ENCODE results near the gene CCDC159. TPM values are rescaled to one million over a fixed set of nuclear protein-coding genes. Genes with fewer than 3 reads are reported as not detected.

CCDC159 gene
- polyA plus RNA-seq, 1 experiment, result 12.1 TPM

DNA sequence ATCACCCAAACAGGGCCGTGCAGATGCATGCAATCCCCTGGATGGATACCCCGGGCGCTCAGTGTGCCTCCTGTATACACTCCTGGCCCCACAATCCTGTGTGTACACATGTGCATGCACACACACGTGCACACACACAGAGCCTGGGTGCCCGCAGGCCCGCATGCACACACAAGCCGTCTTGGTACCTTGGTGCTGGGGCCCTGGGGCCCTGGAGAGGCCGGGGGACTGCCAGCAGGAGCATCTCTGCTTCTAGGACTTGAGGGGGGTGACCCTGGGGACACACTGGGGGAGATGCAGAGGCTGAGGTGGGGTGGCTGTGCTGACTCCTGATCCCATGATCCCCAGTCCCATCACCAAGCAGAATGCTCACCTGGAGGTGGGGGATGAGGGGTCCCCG is 53.3 kb downstream of the CCDC159 start:
- no peak for DNase-seq (ENCODE audit: low read depth, low spot score)
- ChIA-PET POLR2A (no interaction called here), CTCF (no interaction called here)
- Histone ChIP-seq H3K9me3 (ENCODE audit: control insufficient read depth, insufficient read depth, low read length) (no peaks in the 10 kb centered on the region; the same call in 1 of the 2 replicates), H3K27ac (ENCODE audit: low read depth, low read length) (no peak overlapping the region), H3K27me3 (ENCODE audit: control insufficient read depth, insufficient read depth, low read length) (peaks cover 3% of the 10 kb centered on the region), H3K4me3 (ENCODE audit: low read depth, low read length) (no peak overlapping the region)
- TF ChIP-seq, protein P1, sequence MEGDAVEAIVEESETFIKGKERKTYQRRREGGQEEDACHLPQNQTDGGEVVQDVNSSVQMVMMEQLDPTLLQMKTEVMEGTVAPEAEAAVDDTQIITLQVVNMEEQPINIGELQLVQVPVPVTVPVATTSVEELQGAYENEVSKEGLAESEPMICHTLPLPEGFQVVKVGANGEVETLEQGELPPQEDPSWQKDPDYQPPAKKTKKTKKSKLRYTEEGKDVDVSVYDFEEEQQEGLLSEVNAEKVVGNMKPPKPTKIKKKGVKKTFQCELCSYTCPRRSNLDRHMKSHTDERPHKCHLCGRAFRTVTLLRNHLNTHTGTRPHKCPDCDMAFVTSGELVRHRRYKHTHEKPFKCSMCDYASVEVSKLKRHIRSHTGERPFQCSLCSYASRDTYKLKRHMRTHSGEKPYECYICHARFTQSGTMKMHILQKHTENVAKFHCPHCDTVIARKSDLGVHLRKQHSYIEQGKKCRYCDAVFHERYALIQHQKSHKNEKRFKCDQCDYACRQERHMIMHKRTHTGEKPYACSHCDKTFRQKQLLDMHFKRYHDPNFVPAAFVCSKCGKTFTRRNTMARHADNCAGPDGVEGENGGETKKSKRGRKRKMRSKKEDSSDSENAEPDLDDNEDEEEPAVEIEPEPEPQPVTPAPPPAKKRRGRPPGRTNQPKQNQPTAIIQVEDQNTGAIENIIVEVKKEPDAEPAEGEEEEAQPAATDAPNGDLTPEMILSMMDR (IDR thresholded peaks at IDR 0.05; ENCODE audit: low read depth, low read length), result no peak

DNA sequence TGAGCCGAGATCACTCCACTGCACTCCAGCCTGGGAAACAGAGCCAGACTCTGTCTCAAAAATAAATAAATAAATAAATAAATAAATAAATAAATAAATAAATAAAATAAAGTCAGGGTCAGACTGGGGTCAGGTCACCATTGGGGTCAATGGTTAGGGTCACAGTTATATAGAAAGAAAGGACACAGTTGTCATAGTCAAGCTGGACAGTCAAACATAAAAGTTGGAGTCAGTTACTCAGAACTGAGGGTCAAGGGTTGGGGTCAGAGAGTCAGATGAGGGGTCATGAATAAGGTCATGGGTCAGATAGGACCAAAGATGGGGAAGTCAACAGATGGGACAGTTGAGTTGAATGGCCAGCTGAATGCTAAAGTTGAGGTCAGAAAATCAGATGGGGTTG is 54.5 kb downstream of the CCDC159 start:
- no peak for DNase-seq (ENCODE audit: low read depth, low spot score)
- ChIA-PET POLR2A (interaction anchor here (0.9 kb wide), 1 partner anchor 35 kb away, joined by 3 read pairs; the partner anchor contains the start of gene PRKCSH), CTCF (no interaction called here)
- TF ChIP-seq, protein P1 (IDR thresholded peaks at IDR 0.05; ENCODE audit: low read depth, low read length), result no peak
- no peaks in the 10 kb centered on the region; the same call in 1 of the 2 replicates for H3K9me3 ChIP-seq (ENCODE audit: control insufficient read depth, insufficient read depth, low read length)
- peaks cover 3% of the 10 kb centered on the region for H3K27me3 ChIP-seq (ENCODE audit: control insufficient read depth, insufficient read depth, low read length)
- no peak overlapping the region for H3K4me3 ChIP-seq (ENCODE audit: low read depth, low read length)
- no peak overlapping the region for H3K27ac ChIP-seq (ENCODE audit: low read depth, low read length)

DNA sequence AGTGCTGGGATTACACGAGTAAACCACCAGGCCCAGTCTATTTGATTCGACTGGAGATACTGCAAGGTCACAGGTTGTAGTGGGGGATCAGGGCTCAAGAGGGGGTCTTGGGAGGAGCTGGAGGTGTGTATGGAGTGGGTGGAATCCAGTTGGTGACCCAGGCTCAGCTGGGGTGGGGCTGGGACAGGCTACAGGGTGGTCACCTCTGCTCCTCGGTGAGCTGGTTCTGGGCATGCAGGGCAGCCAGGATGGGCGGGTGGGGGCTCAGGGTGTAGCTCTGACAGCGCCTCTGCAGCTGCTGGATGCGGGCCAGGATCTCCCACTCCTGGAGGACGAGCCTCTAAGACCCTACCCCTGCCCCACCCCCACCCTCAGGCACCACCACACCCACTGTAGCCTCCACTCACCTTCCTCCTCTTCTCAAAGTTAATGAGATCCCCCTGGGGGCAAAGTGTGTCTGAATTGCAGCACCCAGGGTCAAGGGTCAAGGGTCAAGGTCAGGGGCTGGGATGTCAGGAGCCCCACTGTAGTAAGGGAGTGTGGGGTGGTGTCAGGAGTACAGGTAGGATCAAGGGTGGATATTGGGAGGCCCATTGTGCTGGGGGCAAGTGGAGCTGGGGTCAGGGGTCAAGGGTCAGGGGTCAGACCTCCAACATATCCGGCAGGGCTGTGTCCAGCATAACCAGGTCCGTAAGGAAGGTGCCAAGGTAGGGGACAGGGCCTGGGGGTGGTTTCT is 55.7 kb downstream of the CCDC159 start:
- peaks cover 2% of the 10 kb centered on the region for H3K27me3 ChIP-seq (ENCODE audit: control insufficient read depth, insufficient read depth, low read length)
- H3K27ac ChIP-seq (ENCODE audit: low read depth, low read length), result no peak overlapping the region
- ChIA-PET CTCF (interaction anchor here (0.6 to 1.2 kb wide), 3 partner anchors 9 to 19 kb away, joined by 4 to 6 read pairs (median 5); no protein-coding TSS in a partner anchor), POLR2A (interaction anchor here (0.9 kb wide), 1 partner anchor 33 kb away, joined by 3 read pairs; the partner anchor contains the start of gene PRKCSH)
- no peak overlapping the region for H3K4me3 ChIP-seq (ENCODE audit: low read depth, low read length)
- TF ChIP-seq, protein P1 (IDR thresholded peaks at IDR 0.05; ENCODE audit: low read depth, low read length), result no peak
- no peaks in the 10 kb centered on the region; the same call in 1 of the 2 replicates for H3K9me3 ChIP-seq (ENCODE audit: control insufficient read depth, insufficient read depth, low read length)
- no peak for DNase-seq (ENCODE audit: low read depth, low spot score)

Other genes with a start within 250 kb of the CCDC159 start
- gene SPC24, start 190.7 kb upstream of the CCDC159 start, polyA plus RNA-seq (2011; rRNA removed), result 6.0 and 7.4 TPM in 2 replicates
- gene KANK2, start 149.0 kb upstream of the CCDC159 start, polyA plus RNA-seq (2011; rRNA removed), result 83.2 and 147 TPM in 2 replicates
- not detected in 2 replicates for gene ANGPTL8, start 106.9 kb upstream of the CCDC159 start, polyA plus RNA-seq (2011; rRNA removed)
- 8.9 and 14.0 TPM in 2 replicates for gene DOCK6, start 84.0 kb upstream of the CCDC159 start, polyA plus RNA-seq (2011; rRNA removed)
- gene TSPAN16, start 50.4 kb upstream of the CCDC159 start, polyA plus RNA-seq (2011; rRNA removed), result not detected in 2 replicates
- gene RAB3D, start 6.9 kb upstream of the CCDC159 start, polyA plus RNA-seq (2011; rRNA removed), result 15.6 and 17.0 TPM in 2 replicates
- gene TMEM205, start 251 bp upstream of the CCDC159 start, polyA plus RNA-seq (2011; rRNA removed), result 71.9 and 90.6 TPM in 2 replicates
- 13.8 and 18.5 TPM in 2 replicates for gene PLPPR2, start 8.9 kb downstream of the CCDC159 start, polyA plus RNA-seq (2011; rRNA removed)
- gene SWSAP1, start 28.1 kb downstream of the CCDC159 start, polyA plus RNA-seq (2011; rRNA removed), result 0.88 and 0.89 TPM in 2 replicates
- 3.8 and 4.9 TPM in 2 replicates for gene EPOR, start 37.8 kb downstream of the CCDC159 start, polyA plus RNA-seq (2011; rRNA removed)
- 0.11 and 0.16 TPM in 2 replicates for gene RGL3, start 72.8 kb downstream of the CCDC159 start, polyA plus RNA-seq (2011; rRNA removed)
- gene ODAD3, start 88.6 kb downstream of the CCDC159 start, polyA plus RNA-seq (2011; rRNA removed), result 0.09 and 0.21 TPM in 2 replicates
- 125 and 165 TPM in 2 replicates for gene PRKCSH, start 89.1 kb downstream of the CCDC159 start, polyA plus RNA-seq (2011; rRNA removed)
- not detected in 2 replicates for gene ELAVL3, start 134.5 kb downstream of the CCDC159 start, polyA plus RNA-seq (2011; rRNA removed)
- gene ZNF653, start 159.3 kb downstream of the CCDC159 start, polyA plus RNA-seq (2011; rRNA removed), result 1.7 and 2.1 TPM in 2 replicates
- 28.2 and 29.3 TPM in 2 replicates for gene ECSIT, start 182.6 kb downstream of the CCDC159 start, polyA plus RNA-seq (2011; rRNA removed)
- gene CNN1, start 192.3 kb downstream of the CCDC159 start, polyA plus RNA-seq (2011; rRNA removed), result 99.6 and 108 TPM in 2 replicates
- gene ELOF1, start 212.7 kb downstream of the CCDC159 start, polyA plus RNA-seq (2011; rRNA removed), result 51.7 and 60.4 TPM in 2 replicates
- gene ACP5, start 231.1 kb downstream of the CCDC159 start, polyA plus RNA-seq (2011; rRNA removed), result 3.0 and 4.0 TPM in 2 replicates